GM21515 (cell line): Measurements from ENCODE around the gene RPN1.
"Not testable (repeated sequence)": the region's sequence is repeated elsewhere in the genome, so short reads cannot be mapped to it uniquely, and the experiment has no call there.

Experiments
- ATAC-seq: cut with Tn5 transposase; IDR thresholded peaks from one replicate; pipeline ENCODE4 v1.9.1; 2021; ENCODE audit not compliant: unreplicated experiment

RPN1 gene

GRCh38 chr3:128653383-128653992, 2.9 kb upstream of the RPN1 start:
- not testable (repeated sequence) for ATAC-seq

- ATAC-seq, result no peak
Observed at GRCh38 chr3:128648940-128649663, 1.5 kb downstream of the RPN1 start.

- ATAC-seq, result no peak
Observed at GRCh38 chr3:128648402-128648801, 2.2 kb downstream of the RPN1 start.

GRCh38 chr3:128647307-128647706, 3.3 kb downstream of the RPN1 start:
- no peak for ATAC-seq

GRCh38 chr3:128634075-128634611, 16.5 kb downstream of the RPN1 start:
- ATAC-seq, result no peak

- no peak for ATAC-seq
Observed at GRCh38 chr3:128632301-128632700, 18.3 kb downstream of the RPN1 start.

GRCh38 chr3:128629936-128630335, 20.7 kb downstream of the RPN1 start:
- ATAC-seq, result no peak

GRCh38 chr3:128625409-128625945, 25.1 kb downstream of the RPN1 start:
- no peak for ATAC-seq

GRCh38 chr3:128624526-128625138, 26.0 kb downstream of the RPN1 start:
- no peak for ATAC-seq

GRCh38 chr3:128623762-128624176, 26.8 kb downstream of the RPN1 start:
- no peak for ATAC-seq

GRCh38 chr3:128621931-128622330, 28.7 kb downstream of the RPN1 start:
- ATAC-seq, result no peak

- ATAC-seq, result no peak
Observed at GRCh38 chr3:128621234-128621633, 29.4 kb downstream of the RPN1 start.

- no peak for ATAC-seq
Observed at GRCh38 chr3:128620268-128620691, 30.3 kb downstream of the RPN1 start.

- no peak for ATAC-seq
Observed at GRCh38 chr3:128619146-128619890, 31.3 kb downstream of the RPN1 start.

GRCh38 chr3:128618398-128618726, 32.3 kb downstream of the RPN1 start:
- no peak for ATAC-seq

GRCh38 chr3:128617557-128618397, 32.8 kb downstream of the RPN1 start:
- peak; percentile 89 for ATAC-seq

- ATAC-seq, result no peak
Observed at GRCh38 chr3:128617270-128617556, 33.4 kb downstream of the RPN1 start.

GRCh38 chr3:128616516-128617269, 33.9 kb downstream of the RPN1 start:
- ATAC-seq, result no peak

GRCh38 chr3:128614076-128614475, 36.5 kb downstream of the RPN1 start:
- no peak for ATAC-seq
